Activated CD4-positive, alpha-beta T cell treated with anti-CD3 and anti-CD28 coated beads for 36 hours (primary cell): ENCODE data around the gene ZNF772. TPM values are rescaled to one million over a fixed set of nuclear protein-coding genes. Genes with fewer than 3 reads are reported as not detected.
"Not testable (repeated sequence)": the region's sequence is repeated elsewhere in the genome, so short reads cannot be mapped to it uniquely, and the experiment has no call there.

ENCODE experiments used
- ATAC-seq: fragments of 200-7000 bp; cut with Tn5 transposase; one replicate; pipeline ENCODE4 v1.10.0; 2021; ENCODE audit warnings: mild to moderate bottlenecking, moderate library complexity
- CTCF ChIA-PET: fragments of 350-600 bp; sonication (Branson Sonifier 250); formaldehyde crosslinking; loops from one replicate; lab custom pipeline; 2021; ENCODE audit warnings: antibody characterized with exemption; lab: Charles Lee
- POLR2A ChIA-PET: fragments of 350-600 bp; sonication (Branson Sonifier 250); formaldehyde crosslinking; loops from one replicate; lab custom pipeline; 2021; ENCODE audit warnings: antibody characterized with exemption, inconsistent platforms; lab: Charles Lee
- DNase-seq: peaks from one replicate; pipeline ENCODE4 v3.0.0-alpha.2; 2020
- H3K27ac Mint-ChIP-seq: one replicate; pipeline ENCODE4 v1.8.0; 2021; ENCODE audit warnings: mixed read lengths
- H3K27me3 Mint-ChIP-seq: one replicate; pipeline ENCODE4 v1.8.0; 2021; ENCODE audit warnings: mixed read lengths
- H3K36me3 Mint-ChIP-seq: one replicate; pipeline ENCODE4 v1.8.0; 2021; ENCODE audit warnings: low read depth, mixed read lengths
- H3K4me1 Mint-ChIP-seq: one replicate; pipeline ENCODE4 v1.8.0; 2021; ENCODE audit warnings: mixed read lengths
- H3K4me3 Mint-ChIP-seq: one replicate; pipeline ENCODE4 v1.8.0; 2021; ENCODE audit warnings: mild to moderate bottlenecking, moderate library complexity, mixed read lengths
- H3K9me3 Mint-ChIP-seq: one replicate; pipeline ENCODE4 v1.8.0; 2021; ENCODE audit warnings: low read depth, mixed read lengths
- intact Hi-C, 2 experiments: fragments of 100-400 bp; cut with DNase I in 1 of 2; cut with micrococcal nuclease in 1 of 2; formaldehyde crosslinking; loops; one replicate each; pipeline versions ENCODE4 v1.14.2 to v1.15.1; 2022 to 2024; cut with DNase I, micrococcal nuclease
- total RNA-seq, 2 experiments: library from RNA; stranded (reverse); gene quantifications; one replicate each; pipeline ENCODE4 v1.2.3, GENCODE V29; 2021

Gene ZNF772
- total RNA-seq, 2 experiments from 2014 or later, result 6.5 to 7.5 TPM

- H3K4me1 Mint-ChIP-seq, result peaks cover 11% of the 10 kb centered on the region
- peak within 1 kb of the TSS; percentile 68 for H3K4me3 Mint-ChIP-seq
- H3K27me3 Mint-ChIP-seq, POLR2A ChIA-PET: not testable (repeated sequence)
- intact Hi-C loops, result loop anchor here (1.0 to 2.0 kb wide), 9 partner anchors 10 to 448 kb away; partner anchors contain the start of genes ZNF17 (in 2 of the 2), ZNF772 (in 2 of the 2), ZNF773 (in 2 of the 2) and ZNF211 (in 1 of the 2)
- H3K9me3 Mint-ChIP-seq, result peaks cover 27% of the 10 kb centered on the region
- DNase-seq, result peak; percentile 96
- ATAC-seq, result peak; percentile 99
- CTCF ChIA-PET, result interaction anchor here (0.6 to 0.7 kb wide), 2 partner anchors 15 to 72 kb away, joined by 3 to 5 read pairs; partner anchors contain the start of gene ZNF550
- H3K27ac Mint-ChIP-seq, result peak within 1 kb of the TSS; percentile 76
- peaks cover 45% of the 10 kb centered on the region for H3K36me3 Mint-ChIP-seq
These were observed 10.3 kb upstream of the ZNF772 start, which contains the start of gene ZNF419 for GRCh38 chr19:57487477-57488298. TSS of gene ZNF419 (plus strand) at chr19:57487750. CDS start at chr19:57487951, 201 bp downstream.

GRCh38 chr19:57473646-57474045 lies 3.7 kb downstream of the ZNF772 start:
- intact Hi-C loops, result no loop called here
- H3K9me3 Mint-ChIP-seq, result peaks cover 73% of the 10 kb centered on the region
- H3K27me3 Mint-ChIP-seq, result no peaks in the 10 kb centered on the region
- DNase-seq (no peak), ATAC-seq (no peak)
- no peak overlapping the region for H3K27ac Mint-ChIP-seq
- peaks cover 17% of the 10 kb centered on the region for H3K4me1 Mint-ChIP-seq
- no peak overlapping the region for H3K4me3 Mint-ChIP-seq
- peaks cover 91% of the 10 kb centered on the region for H3K36me3 Mint-ChIP-seq
- ChIA-PET POLR2A (no interaction called here), CTCF (interaction anchor here (1.1 kb wide), 1 partner anchor 14 kb away, joined by 3 read pairs; no protein-coding TSS in a partner anchor)

- Mint-ChIP-seq H3K36me3 (peaks cover 52% of the 10 kb centered on the region), H3K4me1 (no peaks in the 10 kb centered on the region), H3K27ac (no peak overlapping the region), H3K4me3 (no peak overlapping the region), H3K27me3 (no peaks in the 10 kb centered on the region), H3K9me3 (peaks cover 57% of the 10 kb centered on the region)
- intact Hi-C loops, result no loop called here
- no peak for DNase-seq
- ATAC-seq, result no peak
- ChIA-PET POLR2A (no interaction called here), CTCF (no interaction called here)
These were observed 10.9 kb downstream of the ZNF772 start for GRCh38 chr19:57466489-57466888.

GRCh38 chr19:57465680-57466381 lies 11.5 kb downstream of the ZNF772 start:
- ChIA-PET CTCF (no interaction called here), POLR2A (no interaction called here)
- ATAC-seq (peak; percentile 65), DNase-seq (peak; percentile 43)
- Mint-ChIP-seq H3K4me1 (no peaks in the 10 kb centered on the region), H3K4me3 (no peak overlapping the region), H3K36me3 (peaks cover 48% of the 10 kb centered on the region), H3K27me3 (no peaks in the 10 kb centered on the region), H3K9me3 (peaks cover 56% of the 10 kb centered on the region), H3K27ac (no peak overlapping the region)
- intact Hi-C loops, result no loop called here

DNA sequence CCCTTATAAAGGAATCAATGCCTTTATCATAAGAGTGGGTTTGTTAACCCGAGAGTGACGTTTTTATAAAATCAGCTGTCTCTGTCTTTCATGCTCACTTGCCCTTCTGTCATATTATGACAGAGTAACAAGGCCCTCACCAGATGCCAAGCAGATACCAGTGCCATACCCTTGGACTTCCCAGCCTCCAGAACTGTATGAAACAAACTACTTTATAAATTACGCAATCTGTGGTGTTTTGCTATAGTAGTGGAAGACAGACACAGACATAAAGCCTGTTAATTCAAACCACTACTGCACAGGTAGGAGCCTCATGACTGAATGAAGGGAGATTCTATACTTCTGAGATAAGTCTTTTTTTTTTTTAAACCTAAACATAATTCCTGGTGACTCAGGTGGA lies 25.1 kb downstream of the ZNF772 start:
- intact Hi-C loops, result no loop called here
- H3K36me3 Mint-ChIP-seq, result peaks cover 57% of the 10 kb centered on the region
- no peak overlapping the region for H3K27ac Mint-ChIP-seq
- ATAC-seq (no peak), DNase-seq (no peak)
- peaks cover 47% of the 10 kb centered on the region for H3K9me3 Mint-ChIP-seq
- ChIA-PET POLR2A (no interaction called here), CTCF (no interaction called here)
- no peaks in the 10 kb centered on the region for H3K27me3 Mint-ChIP-seq
- H3K4me1 Mint-ChIP-seq, result no peaks in the 10 kb centered on the region
- no peak overlapping the region for H3K4me3 Mint-ChIP-seq

GRCh38 chr19:57443121-57443696 lies 34.2 kb downstream of the ZNF772 start:
- ATAC-seq (no peak), DNase-seq (no peak)
- ChIA-PET POLR2A (no interaction called here), CTCF (no interaction called here)
- H3K27me3 Mint-ChIP-seq, result no peaks in the 10 kb centered on the region
- no peak overlapping the region for H3K27ac Mint-ChIP-seq
- intact Hi-C loops, result no loop called here
- peaks cover 55% of the 10 kb centered on the region for H3K9me3 Mint-ChIP-seq
- no peaks in the 10 kb centered on the region for H3K4me1 Mint-ChIP-seq
- H3K4me3 Mint-ChIP-seq, result no peak overlapping the region
- H3K36me3 Mint-ChIP-seq, result peaks cover 82% of the 10 kb centered on the region

- DNase-seq (no peak), ATAC-seq (no peak)
- no peak overlapping the region for H3K27ac Mint-ChIP-seq
- H3K9me3 Mint-ChIP-seq, result peaks cover 55% of the 10 kb centered on the region
- peaks cover 3% of the 10 kb centered on the region for H3K4me1 Mint-ChIP-seq
- no peak overlapping the region for H3K4me3 Mint-ChIP-seq
- intact Hi-C loops, result no loop called here
- CTCF ChIA-PET, result no interaction called here
- H3K27me3 Mint-ChIP-seq, result no peaks in the 10 kb centered on the region
- POLR2A ChIA-PET, result no interaction called here
- peaks cover 88% of the 10 kb centered on the region for H3K36me3 Mint-ChIP-seq
These were observed 35.2 kb downstream of the ZNF772 start for GRCh38 chr19:57441979-57442752.

- H3K27ac Mint-ChIP-seq, result no peak overlapping the region
- no peaks in the 10 kb centered on the region for H3K27me3 Mint-ChIP-seq
- no peak for ATAC-seq
- CTCF ChIA-PET, result no interaction called here
- intact Hi-C loops, result loop anchor here in 1 of 2 experiments (10.0 kb wide), 1 partner anchor 1124 kb away; the partner anchor contains the start of gene ZSCAN5A
- H3K36me3 Mint-ChIP-seq, result peaks cover 88% of the 10 kb centered on the region
- peaks cover 21% of the 10 kb centered on the region for H3K4me1 Mint-ChIP-seq
- DNase-seq, result no peak
- no peak overlapping the region for H3K4me3 Mint-ChIP-seq
- POLR2A ChIA-PET, result no interaction called here
- peaks cover 46% of the 10 kb centered on the region for H3K9me3 Mint-ChIP-seq
These were observed 38.4 kb downstream of the ZNF772 start for GRCh38 chr19:57438925-57439324.

- no peak for ATAC-seq
- POLR2A ChIA-PET, result no interaction called here
- H3K27ac Mint-ChIP-seq, result no peak overlapping the region
These were observed 39.4 kb downstream of the ZNF772 start for GRCh38 chr19:57437931-57438330.

DNA sequence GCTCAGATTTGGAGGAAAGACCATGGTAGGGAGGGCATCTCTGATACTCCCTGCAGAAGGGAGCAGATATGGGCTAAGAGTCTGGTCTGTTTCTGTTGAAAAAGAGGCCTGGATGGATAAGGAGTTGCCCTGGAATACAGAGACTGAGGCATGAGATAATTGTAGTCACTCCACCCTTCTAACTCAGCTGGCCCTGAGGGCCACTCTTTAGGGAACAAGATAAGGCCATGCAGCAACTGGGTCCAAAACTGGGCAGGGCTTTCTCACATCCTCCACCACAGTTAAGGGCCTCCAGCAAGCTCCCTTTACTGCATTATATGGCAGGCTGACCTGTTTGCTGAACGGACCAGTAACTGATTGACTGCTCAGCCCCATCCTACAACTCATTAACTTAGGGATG lies 40.9 kb downstream of the ZNF772 start:
- Mint-ChIP-seq H3K4me1 (peaks cover 21% of the 10 kb centered on the region), H3K9me3 (peaks cover 26% of the 10 kb centered on the region), H3K36me3 (peaks cover 62% of the 10 kb centered on the region), H3K27me3 (no peaks in the 10 kb centered on the region), H3K27ac (peak overlapping the region; percentile 89), H3K4me3 (peak overlapping the region; percentile 92)
- CTCF ChIA-PET, result interaction anchor here (0.7 kb wide), 1 partner anchor 274 kb away, joined by 3 read pairs; no protein-coding TSS in a partner anchor
- ATAC-seq (no peak), DNase-seq (no peak)
- POLR2A ChIA-PET, result interaction anchor here (0.5 kb wide), 1 partner anchor 705 kb away, joined by 4 read pairs; no protein-coding TSS in a partner anchor
- intact Hi-C loops, result loop anchor here in 1 of 2 experiments (10.0 kb wide), 1 partner anchor 1122 kb away; the partner anchor contains the start of gene ZSCAN5A

More at GRCh38 chr19:57437931-57438330, 39.4 kb downstream of the ZNF772 start:
- no peak for DNase-seq
- peaks cover 78% of the 10 kb centered on the region for H3K36me3 Mint-ChIP-seq
- no peaks in the 10 kb centered on the region for H3K27me3 Mint-ChIP-seq
- intact Hi-C loops, result loop anchor here in 1 of 2 experiments (10.0 kb wide), 1 partner anchor 1123 kb away; the partner anchor contains the start of gene ZSCAN5A
- H3K4me1 Mint-ChIP-seq, result peaks cover 21% of the 10 kb centered on the region
- H3K4me3 Mint-ChIP-seq, result no peak overlapping the region
- CTCF ChIA-PET, result no interaction called here
- peaks cover 38% of the 10 kb centered on the region for H3K9me3 Mint-ChIP-seq
